HG03097 (cell line): Measurements from ENCODE around the gene ZMYM2.
"Not testable (repeated sequence)": the region's sequence is repeated elsewhere in the genome, so short reads cannot be mapped to it uniquely, and the experiment has no call there.

Experiments used
- ATAC-seq: cut with Tn5 transposase; IDR thresholded peaks from one replicate; pipeline ENCODE4 v1.9.1; 2021; ENCODE audit not compliant: unreplicated experiment, low FRiP score

The ZMYM2 gene

DNA sequence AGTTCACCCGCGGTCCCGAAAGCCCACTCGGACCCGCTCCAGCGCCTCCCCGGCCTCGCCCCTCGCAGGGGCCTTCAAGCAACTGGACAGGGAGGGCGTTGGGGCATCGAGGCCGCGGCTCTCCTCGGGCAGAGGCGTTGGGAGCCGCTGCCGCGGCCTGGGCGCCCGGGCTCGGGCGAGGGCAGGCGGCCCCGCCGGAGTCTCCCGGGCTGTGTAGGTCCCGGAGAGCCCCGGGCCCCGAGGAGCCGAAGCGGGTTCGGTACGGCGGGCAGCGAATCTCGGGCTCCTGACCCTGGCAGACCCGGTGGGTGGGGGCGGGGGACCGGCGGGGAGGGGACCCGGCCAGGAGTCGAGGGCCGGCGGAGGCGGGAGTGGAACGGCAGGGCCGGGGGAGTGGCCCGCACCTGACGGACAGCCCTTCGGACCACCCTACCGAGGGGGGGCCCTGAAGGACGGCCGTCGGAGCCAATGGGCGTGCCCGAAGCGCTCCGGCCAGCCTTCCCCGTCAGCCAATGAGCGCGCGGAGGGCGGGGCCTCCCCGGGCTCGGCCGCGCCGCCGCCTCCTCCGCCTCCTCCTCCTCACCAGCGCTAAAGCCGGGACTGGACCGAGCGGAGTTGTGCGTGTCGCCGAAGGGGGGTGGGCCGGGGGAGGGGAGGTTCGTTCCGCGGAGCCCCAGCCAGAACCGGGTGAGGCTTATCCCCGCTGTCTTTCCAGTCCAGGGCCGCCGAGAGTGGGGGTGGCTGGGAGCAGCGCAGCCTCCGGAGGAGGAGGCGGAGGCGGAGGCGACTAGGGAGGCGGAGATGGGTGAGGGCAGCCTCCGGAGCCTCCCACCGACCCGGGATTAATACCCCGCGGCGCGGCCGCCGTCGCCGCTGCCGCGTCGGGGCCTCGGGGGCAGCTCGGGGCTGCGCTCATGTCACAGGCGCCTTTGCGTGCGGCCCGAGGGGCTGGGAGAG lies at the start of gene ZMYM2:
ZMYM2 (plus strand) TSS at position 573 of the 957 bp plus-strand sequence. CDS start 34,346 bp downstream, outside the sequence.
- peak; percentile 81 for ATAC-seq

DNA sequence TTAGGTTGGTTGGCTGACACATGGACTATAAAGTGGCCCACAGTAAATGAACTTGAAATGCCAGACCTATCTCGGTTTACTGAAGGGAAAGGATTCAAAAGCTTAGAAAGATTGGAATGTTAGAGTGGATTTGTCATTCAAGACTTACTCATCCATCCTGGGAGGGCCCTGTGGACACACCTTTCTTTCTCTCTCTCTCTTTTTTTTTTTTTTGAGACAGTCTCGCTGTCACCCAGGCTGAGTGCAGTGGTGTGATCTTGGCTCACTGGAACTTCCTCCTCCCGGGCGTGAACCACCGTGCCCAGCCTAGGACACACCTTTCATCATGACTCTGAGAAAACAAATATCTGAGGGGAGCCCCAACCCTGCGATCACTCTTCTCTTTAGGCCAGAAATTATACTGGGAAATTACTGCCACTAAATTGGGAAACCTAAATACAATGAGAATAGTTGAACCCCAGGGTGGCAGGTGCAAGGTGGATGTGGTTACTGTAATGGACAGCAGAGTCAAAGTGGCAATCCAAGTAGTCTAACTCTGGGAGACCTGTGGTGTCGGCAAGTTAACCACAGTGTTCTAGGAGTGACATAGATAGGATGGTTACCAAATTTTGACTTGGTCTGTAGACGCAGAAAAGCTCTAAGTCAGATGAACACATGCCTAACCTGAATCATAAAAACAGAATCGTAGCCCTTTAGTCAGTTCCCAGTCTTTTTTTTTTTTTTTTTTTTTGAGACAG lies 48.0 kb upstream of the ZMYM2 start:
- no peak for ATAC-seq

GRCh38 chr13:19927117-19927748 lies 31.3 kb upstream of the ZMYM2 start:
- no peak for ATAC-seq

GRCh38 chr13:19940106-19940505 lies 18.4 kb upstream of the ZMYM2 start:
- no peak for ATAC-seq

DNA sequence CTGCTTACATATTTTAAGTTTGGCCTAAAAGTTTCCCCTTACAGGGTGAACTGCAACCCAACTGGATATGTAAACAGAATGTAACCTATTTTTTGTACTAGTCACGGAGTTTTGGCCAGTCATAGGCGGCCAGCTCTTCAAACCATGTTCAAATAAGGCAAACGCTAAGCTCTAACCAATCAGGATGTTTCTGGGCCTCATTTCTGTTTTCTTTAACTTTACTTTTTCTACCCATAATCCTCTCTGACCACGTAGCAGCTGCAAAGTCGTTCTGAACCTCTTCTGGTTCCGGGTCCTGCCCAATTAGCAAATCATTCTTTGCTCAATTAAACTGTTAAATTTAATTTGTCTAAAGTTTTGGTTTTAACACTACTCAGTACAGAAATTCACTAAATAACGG lies 8.2 kb upstream of the ZMYM2 start:
- no peak for ATAC-seq

DNA sequence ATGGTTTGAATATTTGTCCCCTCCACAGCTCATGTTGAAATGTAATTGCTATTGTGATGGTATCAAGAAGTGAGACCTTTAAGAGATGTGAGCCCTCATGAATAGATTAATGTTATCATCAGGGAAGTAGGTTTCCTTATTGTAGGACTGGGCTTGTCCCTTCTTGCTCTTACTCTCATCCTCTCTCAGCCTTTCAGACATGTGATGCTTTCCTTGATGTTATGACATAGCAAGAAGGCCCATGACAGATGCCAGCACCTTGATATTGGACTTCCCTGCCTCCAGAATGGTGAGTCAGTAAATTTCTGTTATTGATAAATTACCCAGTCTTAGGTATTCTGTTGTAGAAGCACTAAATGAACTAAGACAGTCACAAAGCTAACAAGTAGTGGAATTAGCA lies 5.7 kb upstream of the ZMYM2 start:
- no peak for ATAC-seq

DNA sequence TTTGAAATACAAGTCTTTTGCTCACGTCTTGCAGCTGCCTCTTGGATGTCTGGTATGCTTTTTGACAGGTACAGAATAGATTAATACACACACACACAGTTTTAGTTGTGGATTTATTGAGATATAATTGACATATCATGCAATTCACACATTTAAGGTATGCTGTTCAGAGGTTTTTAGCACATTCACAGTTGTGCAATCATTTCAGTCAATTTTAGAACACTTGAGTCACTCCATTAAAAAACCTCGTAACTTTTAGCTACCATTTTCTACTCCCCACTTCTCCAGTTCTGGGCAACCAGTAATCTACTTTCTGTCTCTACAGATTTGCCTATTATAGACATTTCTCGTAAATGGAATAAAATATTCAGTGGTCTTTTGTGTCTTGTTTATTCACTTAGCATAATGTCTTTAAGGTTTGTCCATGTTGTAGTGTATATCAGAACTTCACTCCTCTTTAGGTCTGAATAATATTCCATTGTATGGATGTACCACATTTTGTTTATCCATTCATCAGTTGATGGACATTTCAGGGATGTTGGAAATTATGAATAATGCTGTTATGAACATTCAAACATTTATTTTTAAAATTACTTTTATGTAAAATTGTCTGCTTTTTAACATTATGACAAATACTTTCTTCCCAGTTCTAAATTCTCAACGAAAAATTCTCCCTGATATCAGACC lies 2.5 kb upstream of the ZMYM2 start:
- no peak for ATAC-seq

DNA sequence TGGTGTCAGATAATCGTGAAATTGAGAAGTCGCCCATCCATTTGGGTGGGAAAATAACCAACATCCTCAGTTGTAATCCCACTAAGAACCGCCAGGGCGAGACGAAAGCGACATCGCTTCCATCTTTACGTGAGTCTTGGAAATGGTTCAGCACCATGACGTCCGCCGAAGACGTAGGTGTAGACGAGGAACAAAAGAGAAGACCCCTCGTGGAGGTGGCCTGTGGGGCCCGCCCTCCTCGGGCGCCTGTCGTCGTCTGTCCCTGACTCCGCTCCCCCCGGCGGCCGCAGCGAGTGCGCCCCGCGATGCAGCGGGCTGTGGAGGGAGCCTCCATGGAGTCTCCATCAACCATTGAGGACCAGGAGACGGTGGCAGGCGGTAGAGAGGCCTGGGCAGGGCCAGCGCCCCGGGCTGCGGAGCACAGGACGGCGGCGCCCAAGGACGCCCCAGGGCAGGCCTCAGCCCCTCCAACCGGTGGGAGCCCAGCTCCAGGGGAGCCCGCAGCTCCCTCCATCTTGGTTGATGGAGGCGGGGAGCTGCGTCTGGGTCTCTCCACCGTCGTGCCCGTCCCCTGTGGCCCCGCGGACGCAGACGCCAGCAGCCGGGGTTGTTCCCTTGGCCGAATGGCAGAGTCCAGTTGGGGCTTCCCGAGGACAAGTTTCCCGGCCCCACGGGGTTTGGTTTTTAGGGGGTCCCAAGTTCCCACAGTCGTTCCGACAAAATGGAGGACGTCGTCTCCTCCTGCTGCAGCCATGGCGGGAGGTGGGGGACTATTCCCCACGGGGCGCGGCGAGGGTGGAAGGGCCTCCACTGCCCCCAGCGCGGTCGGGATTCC lies 990 bp upstream of the ZMYM2 start:
- peak; percentile 21 for ATAC-seq

- ATAC-seq, result no peak
These were observed 759 bp downstream of the ZMYM2 start for GRCh38 chr13:19959141-19959830.

DNA sequence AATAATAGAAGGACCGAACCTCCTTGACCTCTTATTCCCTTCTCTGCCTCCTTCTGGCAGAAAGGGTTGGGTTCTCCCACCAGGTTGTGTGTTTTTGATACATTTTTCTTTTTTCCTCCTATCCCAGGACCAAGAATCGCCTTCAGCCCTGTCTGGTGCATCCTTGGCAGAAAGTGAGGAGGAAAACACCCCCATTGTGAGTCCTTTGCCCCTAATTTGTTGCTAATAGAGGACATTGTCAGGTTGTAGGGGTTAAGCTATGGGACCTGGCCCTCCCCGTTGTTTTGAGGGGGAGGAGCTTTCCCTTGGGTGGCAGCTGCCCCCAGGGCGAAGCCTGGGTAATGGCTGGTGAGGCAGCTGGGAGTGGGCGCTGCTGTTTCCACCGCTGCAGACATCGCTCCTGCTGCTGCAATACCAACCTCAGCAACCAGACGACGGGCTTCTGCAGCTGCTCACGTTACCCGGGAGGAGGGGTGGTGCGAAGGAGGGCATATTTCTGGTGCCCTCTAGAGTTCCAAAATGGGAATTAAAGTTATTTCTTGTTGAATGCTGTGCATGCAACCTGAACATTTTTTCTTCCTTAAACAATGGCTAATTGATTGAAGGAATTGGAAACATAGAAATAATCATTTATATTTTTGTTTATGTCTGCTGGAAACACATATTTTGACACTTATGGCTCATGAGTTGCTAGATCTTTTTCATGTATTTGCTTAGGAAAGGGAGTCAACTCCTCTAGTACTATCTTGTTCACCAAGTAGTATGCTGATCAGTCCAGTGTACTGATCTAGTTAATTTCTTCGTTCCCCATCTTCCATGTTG lies 1.5 kb downstream of the ZMYM2 start:
- peak; percentile 47 for ATAC-seq

GRCh38 chr13:19960653-19960976 lies 2.1 kb downstream of the ZMYM2 start:
- no peak for ATAC-seq

- ATAC-seq, result no peak
These were observed 3.0 kb downstream of the ZMYM2 start for GRCh38 chr13:19961489-19961888.

GRCh38 chr13:19961924-19962323 lies 3.4 kb downstream of the ZMYM2 start:
- no peak for ATAC-seq

DNA sequence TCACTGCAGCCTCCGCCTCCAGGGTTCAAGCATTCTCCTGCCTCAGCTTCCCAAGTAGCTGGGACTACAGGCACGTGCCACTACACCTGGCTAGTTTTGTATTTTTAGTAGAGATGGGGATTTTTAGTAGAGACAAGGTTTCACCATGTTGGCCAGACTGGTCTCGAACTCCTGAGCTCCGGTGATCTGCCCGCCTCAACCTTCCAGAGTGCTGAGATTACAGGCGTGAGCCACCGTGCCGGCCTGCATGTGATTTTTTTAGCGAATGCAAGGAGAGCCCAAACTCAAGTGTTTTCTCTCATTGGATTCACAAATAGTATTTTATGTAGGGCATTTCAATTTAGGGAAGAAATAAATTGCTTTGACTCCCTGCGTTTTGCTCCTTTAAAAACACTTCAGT lies 4.4 kb downstream of the ZMYM2 start:
- ATAC-seq, result no peak

GRCh38 chr13:19967621-19968020 lies 9.1 kb downstream of the ZMYM2 start:
- ATAC-seq, result no peak

GRCh38 chr13:19974498-19975009 lies 16.0 kb downstream of the ZMYM2 start:
- ATAC-seq, result not testable (repeated sequence)

DNA sequence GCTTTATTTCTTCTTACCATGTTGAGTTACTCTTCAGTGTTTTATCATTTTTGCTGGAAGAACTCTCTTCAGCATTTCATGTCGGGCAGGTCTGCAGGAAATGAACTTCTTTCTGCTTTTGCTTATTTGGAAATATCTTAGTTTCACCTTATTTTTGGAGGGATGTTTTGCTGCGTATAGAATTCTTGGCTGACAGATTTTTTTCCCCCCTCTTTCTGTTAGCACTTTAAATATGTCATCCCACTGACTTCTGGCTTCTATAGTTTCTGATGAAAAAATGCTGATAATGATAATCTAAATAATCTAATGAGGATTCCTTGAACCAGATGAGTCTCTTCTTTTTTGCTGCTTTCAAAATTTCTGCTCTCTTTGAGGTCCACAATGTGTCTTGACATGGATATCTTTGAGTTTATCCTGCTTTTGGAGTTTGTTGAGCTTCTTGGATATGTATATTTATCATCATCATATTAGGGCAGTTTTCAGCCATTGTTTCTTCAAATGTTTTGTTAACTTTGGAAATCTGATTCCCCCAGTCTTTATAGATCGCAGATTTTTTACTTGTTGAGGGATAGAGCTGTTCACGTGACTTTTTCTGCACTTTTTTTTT lies 20.4 kb downstream of the ZMYM2 start:
- no peak for ATAC-seq
